CD4-positive, alpha-beta T cell treated with Interferon gamma for 1 hour (primary cell): ENCODE results near the gene TREH.

Source experiments
- DNase-seq: peaks from one replicate; pipeline ENCODE4 v3.0.0-alpha.2; 2020

TREH gene

DNA sequence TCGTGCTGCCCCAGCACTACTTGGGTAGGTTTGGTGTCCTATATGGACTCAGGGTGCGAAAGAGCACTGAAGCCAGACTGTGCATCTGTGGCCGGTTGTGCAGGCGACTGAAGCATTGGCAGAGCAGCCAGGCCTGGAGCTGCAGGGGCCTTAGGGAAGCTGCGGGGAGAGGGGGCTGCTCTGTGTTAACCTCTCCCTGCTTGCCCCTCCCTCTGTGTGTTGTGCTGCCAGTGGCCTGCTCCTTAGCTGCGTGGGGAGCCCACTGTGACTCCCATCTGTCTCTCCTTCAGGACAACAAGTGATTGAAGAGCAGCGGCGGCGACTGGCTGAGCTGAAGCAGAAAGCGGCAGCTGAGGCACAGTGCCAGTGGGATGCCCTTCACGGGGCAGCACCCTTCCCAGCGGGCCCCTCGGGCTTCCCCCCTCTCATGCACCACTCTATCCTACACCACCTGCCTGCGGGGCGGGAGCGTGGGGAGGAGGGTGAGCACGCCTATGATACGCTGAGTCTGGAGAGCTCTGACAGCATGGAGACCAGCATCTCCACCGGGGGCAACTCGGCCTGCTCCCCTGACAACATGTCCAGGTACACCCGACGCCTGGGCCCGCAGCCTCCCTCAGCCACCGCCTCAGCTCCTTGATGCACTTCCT lies 34.3 kb downstream of the TREH start:
- DNase-seq, result no peak

GRCh38 chr11:118644496-118644895 lies 35.0 kb downstream of the TREH start:
- no peak for DNase-seq

- no peak for DNase-seq
These were observed 35.5 kb downstream of the TREH start for GRCh38 chr11:118643995-118644345.

GRCh38 chr11:118643142-118643994 lies 36.1 kb downstream of the TREH start:
- no peak for DNase-seq

GRCh38 chr11:118641397-118642019 lies 37.9 kb downstream of the TREH start:
- DNase-seq, result no peak

DNA sequence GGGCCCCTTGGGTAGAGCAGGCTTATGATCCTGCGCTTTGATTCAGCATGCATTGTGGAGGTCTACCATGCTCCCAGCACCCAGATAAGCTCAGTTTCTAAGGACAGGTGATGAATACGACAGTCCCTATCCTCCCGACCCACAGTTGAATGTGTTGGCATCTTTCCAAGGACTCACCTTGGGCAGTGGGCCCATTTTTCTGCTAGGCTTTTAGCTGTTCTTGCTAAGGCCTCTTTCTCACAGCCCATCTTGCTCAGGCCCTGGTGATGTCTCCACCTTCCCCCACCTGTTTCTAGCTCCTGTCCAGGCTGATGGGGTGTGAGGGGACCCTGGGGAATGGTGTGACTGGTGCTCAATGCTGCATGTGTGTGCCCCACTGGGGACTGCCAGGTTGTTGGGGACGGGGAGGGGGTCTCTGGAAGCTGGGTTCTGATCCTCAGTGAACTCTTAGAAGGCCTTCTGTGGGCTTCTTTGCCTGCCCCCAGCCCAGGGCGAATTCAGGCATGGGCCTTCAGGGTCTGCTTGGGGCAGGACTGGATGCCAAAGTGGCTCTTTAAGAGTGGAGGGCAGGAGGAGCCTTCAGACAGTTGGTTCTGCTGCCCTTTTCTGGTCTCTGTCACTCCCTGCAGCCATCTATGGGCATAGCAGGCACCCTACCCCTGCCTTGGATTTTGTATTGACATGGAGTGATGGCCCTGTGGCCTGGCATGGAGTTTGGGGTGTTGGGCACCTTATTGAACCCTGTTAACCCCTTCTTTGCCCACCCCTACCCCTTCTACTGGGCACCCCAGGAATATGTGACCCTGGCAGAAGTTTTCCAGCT lies 38.9 kb downstream of the TREH start:
- no peak for DNase-seq

DNA sequence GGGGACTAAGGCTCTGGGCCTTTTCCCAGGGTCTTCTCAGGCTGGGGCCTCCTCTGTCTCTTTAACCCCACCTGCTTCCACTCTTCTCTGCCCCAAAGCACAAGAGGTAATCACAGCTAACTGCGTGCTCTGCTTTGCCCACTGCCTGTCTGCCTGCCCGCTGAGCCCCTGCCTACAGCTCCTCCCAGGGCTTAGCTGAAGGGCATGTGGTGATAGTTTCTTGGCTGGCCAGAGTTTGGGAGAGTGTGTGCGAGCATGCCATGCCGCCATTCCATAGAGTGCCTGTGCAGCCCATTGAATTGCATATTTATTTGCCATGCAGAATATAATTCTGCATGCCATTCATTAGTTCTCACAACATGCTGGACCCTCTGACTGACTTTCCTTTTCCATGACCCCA lies 39.6 kb downstream of the TREH start:
- no peak for DNase-seq

- no peak for DNase-seq
These were observed 40.7 kb downstream of the TREH start for GRCh38 chr11:118638726-118639125.

GRCh38 chr11:118636569-118637290 lies 42.7 kb downstream of the TREH start:
- no peak for DNase-seq

DNA sequence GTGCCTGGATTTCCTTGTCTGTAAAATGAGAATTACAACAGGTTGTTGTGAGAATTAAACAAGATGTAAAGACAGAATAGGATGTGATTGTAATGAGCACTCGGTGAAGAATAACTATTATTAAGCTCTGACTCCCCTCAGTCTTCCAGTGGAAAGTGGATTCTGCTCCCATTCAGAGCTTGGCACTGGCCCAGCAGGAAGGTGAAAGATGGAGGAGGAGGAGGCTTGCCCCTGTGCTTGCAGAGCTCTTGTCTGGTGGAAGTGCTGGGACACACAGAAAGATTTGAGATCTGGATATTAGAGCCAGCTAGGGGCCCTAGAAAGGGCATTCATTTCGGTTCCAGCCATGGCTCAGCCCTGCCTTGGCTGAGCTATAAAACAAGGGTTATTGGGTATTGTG lies 43.8 kb downstream of the TREH start:
- DNase-seq, result no peak

- no peak for DNase-seq
These were observed 44.2 kb downstream of the TREH start for GRCh38 chr11:118635237-118635591.

DNA sequence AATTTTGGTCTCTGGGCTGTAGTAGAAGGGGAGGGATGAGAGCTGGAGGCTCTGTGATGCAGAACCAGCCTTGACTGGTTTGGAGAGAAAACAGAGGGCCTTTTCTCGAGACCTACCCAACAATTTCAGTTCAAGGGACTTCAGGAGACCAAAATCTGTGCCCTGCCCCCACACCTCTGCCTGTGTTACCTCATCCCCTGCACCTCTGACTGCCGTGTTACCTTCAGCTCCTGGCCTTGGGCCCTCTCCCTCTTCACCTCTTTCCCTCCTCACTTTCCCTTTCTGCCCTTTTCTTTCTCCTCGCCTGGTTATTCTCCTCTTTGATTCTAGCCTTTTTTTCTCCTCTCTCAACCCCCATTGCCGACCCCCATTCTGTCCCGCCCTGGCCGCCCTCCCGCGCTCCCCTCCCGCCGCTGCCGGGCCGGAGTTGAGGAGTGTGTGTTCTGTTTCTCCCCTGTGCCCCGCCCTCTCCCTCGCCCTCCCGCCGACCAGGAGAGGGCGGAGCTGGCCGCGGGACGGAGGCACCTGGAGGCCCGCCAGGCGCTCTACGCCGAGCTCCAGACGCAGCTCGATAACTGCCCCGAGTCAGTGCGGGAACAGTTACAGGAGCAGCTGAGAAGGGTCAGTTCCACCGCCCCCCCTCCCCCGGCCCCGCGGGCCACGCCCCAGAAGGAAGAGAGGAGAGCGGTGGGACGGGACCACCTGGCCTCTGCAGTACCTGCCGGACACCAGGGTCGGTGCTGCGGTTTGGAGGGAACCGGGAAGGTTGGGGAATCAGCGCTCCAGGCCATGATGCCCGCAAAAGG lies 44.8 kb downstream of the TREH start:
- no peak for DNase-seq

DNA sequence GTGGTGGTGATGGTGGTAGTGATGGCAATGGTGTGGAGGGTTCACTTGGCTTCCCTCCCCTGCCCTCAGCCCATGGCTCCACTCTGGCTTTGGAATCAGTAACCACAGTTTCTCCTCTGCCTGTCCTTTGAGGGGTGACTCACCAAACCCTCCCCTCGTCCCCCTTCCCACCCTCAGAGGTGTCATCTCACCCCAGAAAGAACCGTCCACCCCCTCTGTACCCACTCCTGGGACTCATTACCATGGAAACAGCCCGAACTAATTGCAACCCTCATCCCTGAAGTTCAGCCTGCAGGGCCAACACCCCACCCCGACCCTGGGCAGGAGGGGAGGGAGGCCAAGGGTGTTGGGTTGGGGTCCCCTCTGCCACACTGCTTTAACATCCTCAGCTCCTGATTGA lies 45.5 kb downstream of the TREH start:
- DNase-seq, result no peak

- no peak for DNase-seq
These were observed 46.1 kb downstream of the TREH start for GRCh38 chr11:118633319-118633690.

GRCh38 chr11:118632577-118633318 lies 46.7 kb downstream of the TREH start:
- no peak for DNase-seq

DNA sequence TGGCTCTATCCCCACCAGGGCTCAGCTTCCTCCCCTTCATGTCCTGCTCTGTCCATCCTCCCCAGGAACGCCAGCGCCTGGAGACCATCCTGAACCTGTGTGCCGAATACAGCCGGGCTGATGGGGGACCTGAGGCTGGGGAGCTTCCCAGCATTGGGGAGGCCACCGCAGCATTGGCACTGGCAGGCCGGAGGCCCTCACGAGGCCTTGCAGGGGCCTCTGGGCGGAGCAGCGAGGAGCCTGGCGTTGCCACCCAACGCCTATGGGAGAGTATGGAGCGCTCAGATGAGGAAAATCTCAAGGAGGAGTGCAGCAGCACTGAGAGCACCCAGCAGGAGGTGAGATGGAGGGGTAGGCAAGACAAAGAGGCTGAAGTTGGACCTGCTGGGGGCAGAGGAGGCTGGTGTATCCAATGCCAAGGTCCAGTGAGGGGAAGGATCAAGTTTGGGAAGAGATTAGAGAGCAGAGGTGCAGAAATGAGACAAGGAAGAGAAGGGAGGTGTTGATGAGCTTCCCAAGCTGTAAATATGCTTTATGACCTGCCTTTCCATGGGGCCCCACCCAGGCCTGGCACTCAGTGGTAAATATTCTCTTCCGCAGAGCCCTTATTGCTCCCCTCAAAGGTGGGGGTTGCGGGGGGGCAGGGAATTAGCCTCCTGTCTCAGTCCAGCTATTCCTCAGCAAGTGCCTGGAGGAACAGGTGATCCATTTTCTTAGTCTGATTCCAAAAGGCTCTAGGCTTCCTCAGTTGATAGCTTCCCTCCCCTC lies 48.1 kb downstream of the TREH start:
- DNase-seq, result no peak

GRCh38 chr11:118629761-118630661 lies 49.4 kb downstream of the TREH start:
- DNase-seq, result no peak

DNA sequence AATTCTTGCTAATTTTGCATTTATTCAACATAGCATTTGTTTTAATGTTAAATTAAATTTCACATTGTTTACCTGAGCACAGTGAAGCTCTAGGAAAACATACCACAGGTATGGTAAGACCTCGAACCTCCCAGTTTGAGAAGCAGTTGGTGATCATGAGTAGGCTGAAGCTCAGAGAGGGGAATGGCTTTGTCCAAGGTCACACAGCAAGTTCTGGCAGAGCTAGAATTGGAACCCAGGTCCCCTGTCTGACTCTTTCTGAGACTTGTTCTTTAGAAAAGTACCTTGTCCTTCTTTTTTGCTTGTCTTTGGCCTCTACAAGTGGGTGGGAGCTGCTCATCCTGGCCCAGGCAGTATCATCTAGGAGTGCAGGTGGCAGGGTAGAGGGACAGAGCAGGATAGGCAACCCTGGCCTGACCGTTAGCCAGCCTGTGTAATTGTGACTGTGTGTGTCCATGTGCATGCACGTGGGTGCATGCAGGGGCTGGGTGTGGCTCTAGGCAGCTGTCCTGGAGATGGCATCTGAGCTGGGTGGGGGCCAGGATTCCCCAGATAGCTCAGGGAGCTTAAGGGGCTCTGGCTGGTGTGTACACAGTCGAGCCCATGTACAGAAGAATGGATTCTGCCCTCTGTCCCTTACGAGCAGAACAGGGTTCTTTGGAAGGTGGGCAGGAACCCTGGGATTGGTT lies 50.4 kb downstream of the TREH start:
- DNase-seq, result no peak

- DNase-seq, result no peak
These were observed 51.0 kb downstream of the TREH start for GRCh38 chr11:118628432-118628831.
